Muscle of arm (tissue), 12 donors: Measurements from ENCODE around the gene ZNF408. TPM values are rescaled to one million over a fixed set of nuclear protein-coding genes. Genes with fewer than 3 reads are reported as not detected.

Source experiments
- DNase-seq: peaks from one replicate; pipeline ENCODE4 v3.0.0-alpha.2; 2013
- polyA plus RNA-seq, 12 donors: library from polyadenylated mRNA; unstranded; fragments of 120-200 nt; gene quantifications; one replicate each; pipeline ENCODE4 v1.2.1, GENCODE V29; 2013; ENCODE audit not compliant: insufficient read length in 12 of 12

Gene ZNF408
- polyA plus RNA-seq, 12 donors: 5.1 to 14.1 (median 6.6) TPM; not detected in 1

- DNase-seq: peak; percentile 36
Measured at GRCh38 chr11:46675288-46675851, 25.5 kb upstream of the ZNF408 start.

GRCh38 chr11:46675949-46676348 lies 24.9 kb upstream of the ZNF408 start:
- no peak for DNase-seq

- no peak for DNase-seq
Measured at GRCh38 chr11:46676436-46677158, 24.2 kb upstream of the ZNF408 start.

GRCh38 chr11:46677169-46677568 lies 23.7 kb upstream of the ZNF408 start:
- no peak for DNase-seq

GRCh38 chr11:46677991-46678740 lies 22.7 kb upstream of the ZNF408 start:
- no peak for DNase-seq

- no peak for DNase-seq
Measured at GRCh38 chr11:46678741-46679130, 22.1 kb upstream of the ZNF408 start.

GRCh38 chr11:46679241-46680163 lies 21.3 kb upstream of the ZNF408 start:
- DNase-seq: no peak

GRCh38 chr11:46680164-46680760 lies 20.6 kb upstream of the ZNF408 start:
- DNase-seq: no peak

- DNase-seq: no peak
Measured at GRCh38 chr11:46680815-46681214, 20.0 kb upstream of the ZNF408 start.

- DNase-seq: no peak
Measured at GRCh38 chr11:46681814-46682213, 19.0 kb upstream of the ZNF408 start.

GRCh38 chr11:46682773-46683752 lies 17.8 kb upstream of the ZNF408 start:
- no peak for DNase-seq

- no peak for DNase-seq
Measured at GRCh38 chr11:46684367-46684766, 16.5 kb upstream of the ZNF408 start.

- no peak for DNase-seq
Measured at GRCh38 chr11:46686886-46687795, 13.7 kb upstream of the ZNF408 start.

- no peak for DNase-seq
Measured at GRCh38 chr11:46690702-46691101, 10.1 kb upstream of the ZNF408 start.

GRCh38 chr11:46692450-46692849 lies 8.4 kb upstream of the ZNF408 start:
- DNase-seq: no peak

- no peak for DNase-seq
Measured at GRCh38 chr11:46693597-46694012, 7.2 kb upstream of the ZNF408 start.

- no peak for DNase-seq
Measured at GRCh38 chr11:46694072-46694471, 6.8 kb upstream of the ZNF408 start.

GRCh38 chr11:46694607-46695006 lies 6.2 kb upstream of the ZNF408 start:
- DNase-seq: no peak
